Subcutaneous adipose tissue (tissue), 4 donors: ENCODE data around the gene NTM. TPM values are rescaled to one million over a fixed set of nuclear protein-coding genes. Genes with fewer than 3 reads are reported as not detected.

Source experiments
- total RNA-seq, 4 donors: library from RNA; depleted of rRNA; stranded (reverse); fragments of >200 nt; gene quantifications; one replicate each; pipeline ENCODE4 v1.1.0, GENCODE V29; 2016
- TF ChIP-seq, protein P1 (sequence below): fragments of 450-650 bp; IDR thresholded peaks from one replicate; pipeline ENCODE4 v1.5.1; 2016; ENCODE audit warnings: low read depth, mild to moderate bottlenecking, control low read depth, antibody characterized with exemption, moderate library complexity

The NTM gene
- total RNA-seq, 4 donors from 2014 or later, result 1.5 to 5.7 (median 1.7) TPM

DNA sequence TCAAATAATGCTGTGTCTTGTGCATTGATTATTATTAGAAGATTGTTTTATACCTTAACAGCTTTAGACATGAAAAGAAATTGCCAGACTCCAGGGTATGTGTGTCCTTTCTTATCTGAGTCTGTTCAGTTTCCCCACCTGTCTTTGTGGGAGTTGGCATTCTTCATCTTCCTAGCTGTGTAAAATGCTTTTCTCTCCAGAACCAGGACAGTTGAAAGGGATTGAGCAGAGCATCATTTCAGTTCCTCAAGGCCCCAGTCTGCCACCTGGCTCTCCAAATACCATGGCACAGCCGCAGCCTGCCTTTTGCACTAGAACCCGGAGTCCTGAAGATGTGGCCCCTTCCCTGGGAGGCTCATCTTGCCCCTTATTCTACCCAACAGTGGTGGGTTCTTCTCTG lies 851.9 kb downstream of the NTM start:
- TF ChIP-seq, protein P1, sequence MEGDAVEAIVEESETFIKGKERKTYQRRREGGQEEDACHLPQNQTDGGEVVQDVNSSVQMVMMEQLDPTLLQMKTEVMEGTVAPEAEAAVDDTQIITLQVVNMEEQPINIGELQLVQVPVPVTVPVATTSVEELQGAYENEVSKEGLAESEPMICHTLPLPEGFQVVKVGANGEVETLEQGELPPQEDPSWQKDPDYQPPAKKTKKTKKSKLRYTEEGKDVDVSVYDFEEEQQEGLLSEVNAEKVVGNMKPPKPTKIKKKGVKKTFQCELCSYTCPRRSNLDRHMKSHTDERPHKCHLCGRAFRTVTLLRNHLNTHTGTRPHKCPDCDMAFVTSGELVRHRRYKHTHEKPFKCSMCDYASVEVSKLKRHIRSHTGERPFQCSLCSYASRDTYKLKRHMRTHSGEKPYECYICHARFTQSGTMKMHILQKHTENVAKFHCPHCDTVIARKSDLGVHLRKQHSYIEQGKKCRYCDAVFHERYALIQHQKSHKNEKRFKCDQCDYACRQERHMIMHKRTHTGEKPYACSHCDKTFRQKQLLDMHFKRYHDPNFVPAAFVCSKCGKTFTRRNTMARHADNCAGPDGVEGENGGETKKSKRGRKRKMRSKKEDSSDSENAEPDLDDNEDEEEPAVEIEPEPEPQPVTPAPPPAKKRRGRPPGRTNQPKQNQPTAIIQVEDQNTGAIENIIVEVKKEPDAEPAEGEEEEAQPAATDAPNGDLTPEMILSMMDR, result no peak

DNA sequence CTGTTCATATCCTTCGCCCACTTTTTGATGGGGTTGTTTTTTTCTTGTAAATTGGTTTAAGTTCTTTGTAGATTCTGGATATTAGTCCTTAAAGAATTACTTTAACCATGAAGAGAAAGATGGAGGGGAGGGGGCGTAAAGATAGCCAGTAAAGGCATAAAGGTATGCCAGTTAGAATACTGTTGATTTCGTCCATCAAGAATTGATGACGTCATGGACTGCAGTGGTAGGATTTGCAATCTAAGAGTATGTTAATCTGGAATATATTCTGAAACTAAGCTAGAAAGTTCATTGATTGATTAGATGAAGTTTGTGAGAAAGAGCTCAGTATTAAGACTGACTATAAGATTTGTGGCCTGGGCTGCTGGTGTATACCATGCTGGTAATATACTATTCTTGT lies 856.1 kb downstream of the NTM start:
- TF ChIP-seq, protein P1, result no peak

DNA sequence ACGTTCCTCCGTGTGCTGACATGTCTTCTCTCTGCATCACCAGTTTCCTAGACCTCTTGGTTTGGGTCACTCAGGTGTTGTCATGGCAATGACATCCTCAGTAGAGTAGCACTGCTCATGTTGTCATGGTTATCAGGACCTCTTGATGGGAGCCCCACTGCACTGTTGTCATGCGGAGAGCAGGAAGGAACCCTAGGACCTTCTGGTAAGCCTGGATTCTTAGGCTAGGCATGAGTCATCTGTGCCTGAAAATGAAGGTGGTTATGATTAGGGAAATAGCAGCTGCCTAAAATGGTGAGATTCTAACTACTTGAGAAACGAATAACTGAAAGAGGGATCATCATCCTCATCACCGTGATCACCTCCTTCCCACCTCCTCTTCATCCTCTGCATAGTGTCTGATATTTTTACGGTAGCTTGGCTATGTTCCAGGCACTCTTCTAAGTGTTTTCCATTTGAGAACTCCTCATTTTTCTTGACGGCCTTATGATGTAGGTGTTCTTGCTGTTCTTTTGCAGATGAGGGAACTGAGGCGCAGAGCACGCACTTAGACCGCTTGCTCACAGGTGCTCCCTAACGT lies 858.4 kb downstream of the NTM start:
- TF ChIP-seq, protein P1, result no peak

DNA sequence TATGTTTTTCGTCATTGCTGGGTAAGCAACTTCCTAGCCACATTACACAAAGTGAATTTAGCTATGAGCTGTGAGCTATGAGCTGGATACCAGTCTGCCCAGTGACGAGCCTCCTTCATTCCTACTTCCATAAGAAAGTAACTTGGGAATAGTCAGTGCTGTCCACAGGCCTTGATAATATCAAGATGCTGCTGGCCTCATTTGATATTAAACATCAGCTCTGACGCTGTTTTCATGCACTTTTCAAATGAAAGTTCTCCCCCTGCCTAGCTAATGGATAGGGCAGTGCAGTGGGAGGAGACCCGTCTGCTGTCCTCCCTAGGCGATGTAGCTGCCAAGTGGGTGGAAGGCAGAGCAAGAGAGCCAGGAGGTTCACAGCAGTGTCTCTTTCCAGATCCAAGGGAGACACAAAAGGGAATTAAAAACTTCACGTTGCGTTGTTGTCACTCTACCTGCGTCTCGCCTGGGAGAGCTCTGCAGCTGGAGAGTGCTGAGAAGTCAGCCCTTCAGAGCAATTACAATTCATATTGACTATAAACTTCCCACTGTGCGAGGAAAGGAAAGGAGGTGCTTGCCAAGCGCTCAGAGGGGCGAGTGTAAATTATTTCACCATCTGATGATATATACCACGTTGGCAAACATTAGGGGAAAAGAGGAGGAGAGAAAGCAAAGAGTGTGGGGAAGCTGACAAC lies 861.4 kb downstream of the NTM start:
- TF ChIP-seq, protein P1, result no peak

DNA sequence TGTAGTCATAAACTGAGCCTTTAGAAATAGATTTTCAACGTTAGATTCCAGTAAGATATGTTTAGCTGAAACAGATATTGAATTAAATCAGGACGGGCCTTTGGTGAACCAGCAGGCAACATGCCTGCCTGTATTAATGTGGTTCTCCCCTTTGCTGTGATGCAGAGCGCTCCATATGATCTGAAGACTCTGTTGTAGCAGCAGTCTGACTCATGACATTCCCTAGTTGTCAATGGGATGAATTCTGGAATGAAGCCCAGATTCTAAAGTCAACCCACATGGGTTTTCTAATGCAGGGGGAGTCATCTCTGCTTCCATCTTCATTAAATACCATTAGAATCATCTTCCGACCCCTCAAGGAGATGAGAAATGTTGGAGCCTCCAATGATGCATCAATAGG lies 864.5 kb downstream of the NTM start:
- TF ChIP-seq, protein P1, result no peak

DNA sequence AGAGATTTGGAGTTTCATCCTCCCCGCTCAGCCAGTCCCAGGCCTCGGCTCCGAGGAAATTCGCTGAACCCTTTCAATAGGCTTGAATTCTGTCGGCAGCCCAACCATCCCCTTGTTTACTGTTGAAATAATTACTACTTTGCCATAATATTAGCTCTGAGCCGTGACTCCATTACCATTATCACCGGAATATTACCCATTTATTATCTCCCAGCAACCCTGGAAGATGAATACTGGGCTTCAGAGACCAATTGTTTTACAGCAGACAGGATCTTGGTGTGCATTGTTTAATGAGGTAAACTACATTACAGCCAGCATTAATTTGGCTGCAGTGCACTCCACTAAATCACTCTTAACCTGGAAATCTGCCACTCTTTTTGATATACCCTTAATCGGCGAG lies 867.4 kb downstream of the NTM start:
- TF ChIP-seq, protein P1, result no peak

DNA sequence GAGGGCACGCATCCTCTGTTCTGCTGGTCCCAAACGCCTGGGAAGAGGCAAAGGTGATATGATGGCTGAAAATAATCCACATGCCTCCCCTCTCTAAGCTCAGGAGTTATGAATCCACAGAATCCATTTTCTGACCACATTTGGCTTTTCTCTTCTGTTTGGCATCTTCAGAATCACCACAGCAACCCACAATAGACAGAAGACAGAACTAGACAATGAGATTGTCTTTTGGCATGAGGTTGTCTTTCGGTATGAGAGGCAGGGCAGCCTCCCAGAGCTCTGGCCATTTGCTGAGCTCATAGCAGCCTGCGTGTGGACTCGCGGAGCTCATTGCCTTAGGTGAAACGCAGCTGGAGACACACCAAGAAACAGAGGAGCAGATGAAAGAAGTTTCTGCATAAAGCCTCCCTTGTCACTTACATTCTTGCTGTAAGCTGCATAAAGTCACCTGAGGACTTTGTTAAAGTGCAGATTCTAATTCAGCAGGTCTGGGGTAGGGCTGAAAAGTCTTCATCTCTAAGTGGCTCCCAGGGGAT lies 868.0 kb downstream of the NTM start:
- TF ChIP-seq, protein P1, result no peak
